Liver (tissue), 3 donors: ENCODE measurements around the gene VMAC.

ENCODE experiments used
- JUND ChIP-seq, 2 donors: IDR thresholded peaks; 2 replicates each; pipeline ENCODE4 v1.6.1; 2016; ENCODE audit warnings: antibody characterized with exemption in 2 of 2
- RAD21 ChIP-seq, 2 donors: IDR thresholded peaks; 2 replicates each; pipeline ENCODE4 v1.6.1; 2016; ENCODE audit warnings: antibody characterized with exemption in 2 of 2, mild to moderate bottlenecking in 2 of 2
- SP1 ChIP-seq: IDR thresholded peaks from 2 replicates; pipeline ENCODE4 v1.6.1; 2018; ENCODE audit warnings: antibody characterized with exemption, mild to moderate bottlenecking
- TAF1 ChIP-seq: conservative IDR thresholded peaks from 2 replicates; pipeline ENCODE4 v1.6.1; 2016; ENCODE audit warnings: antibody characterized with exemption, mild to moderate bottlenecking
- YY1 ChIP-seq: IDR thresholded peaks from 2 replicates; pipeline ENCODE4 v1.6.1; 2016; ENCODE audit warnings: antibody characterized with exemption, mild to moderate bottlenecking
- TF ChIP-seq, protein P1 (sequence below): fragments of 150-350 bp; IDR thresholded peaks from 2 replicates; pipeline ENCODE4 v1.5.1; 2017; ENCODE audit warnings: improper control_type of control experiment, low read depth, low read length; ENCODE audit not compliant: missing input control
- TF ChIP-seq, protein P2 (sequence below): IDR thresholded peaks from 2 replicates; pipeline ENCODE4 v1.6.1; 2016; ENCODE audit warnings: antibody characterized with exemption
- TF ChIP-seq, protein P3 (sequence below): IDR thresholded peaks from 2 replicates; pipeline ENCODE4 v1.6.1; 2016; ENCODE audit warnings: antibody characterized with exemption, mild to moderate bottlenecking
- TF ChIP-seq, protein P4 (sequence below): IDR thresholded peaks from 2 replicates; pipeline ENCODE4 v1.6.1; 2016; ENCODE audit warnings: antibody characterized with exemption
- donor health status: healthy.
- donor health status: healthy.

DNA sequence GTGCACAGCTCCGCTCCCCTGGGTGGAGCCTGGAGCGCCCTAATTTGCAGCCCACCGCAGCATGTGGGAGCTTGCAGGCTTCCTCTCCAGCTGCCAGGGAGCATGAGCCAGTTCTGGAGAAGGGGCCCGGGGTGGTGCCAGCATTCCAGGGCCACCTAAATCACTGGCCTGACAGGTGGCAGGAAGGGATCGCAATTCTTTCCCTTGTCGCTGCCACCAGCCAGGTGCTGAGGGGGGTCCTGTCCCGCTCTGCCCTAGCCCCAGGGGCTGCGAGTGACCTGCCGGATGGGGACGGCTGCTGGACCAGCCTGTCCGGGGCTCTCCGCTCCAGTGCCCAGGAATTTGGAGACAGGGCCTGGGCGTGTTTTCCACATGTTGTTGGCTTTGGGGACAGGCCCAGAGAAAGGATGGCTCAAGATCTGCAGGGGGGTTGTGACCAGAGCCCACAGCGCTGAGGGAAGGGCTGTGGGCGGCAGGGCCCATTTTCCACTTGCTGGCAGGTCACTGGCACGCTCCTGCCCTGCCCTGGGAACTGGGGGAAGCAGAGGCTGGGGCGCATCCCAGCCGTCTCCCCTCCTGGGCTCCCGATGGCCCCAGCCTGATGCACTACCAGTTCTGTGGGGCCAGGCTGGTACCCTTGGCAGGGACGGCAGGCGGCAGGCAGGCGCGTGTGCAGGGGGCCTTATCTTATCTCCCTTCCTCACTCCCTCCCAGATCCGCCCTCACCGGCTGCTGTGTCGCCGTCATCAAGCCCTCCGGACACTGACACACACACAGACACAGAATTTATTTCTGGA is 10.6 kb upstream of the VMAC start:
- TF ChIP-seq, protein P1, sequence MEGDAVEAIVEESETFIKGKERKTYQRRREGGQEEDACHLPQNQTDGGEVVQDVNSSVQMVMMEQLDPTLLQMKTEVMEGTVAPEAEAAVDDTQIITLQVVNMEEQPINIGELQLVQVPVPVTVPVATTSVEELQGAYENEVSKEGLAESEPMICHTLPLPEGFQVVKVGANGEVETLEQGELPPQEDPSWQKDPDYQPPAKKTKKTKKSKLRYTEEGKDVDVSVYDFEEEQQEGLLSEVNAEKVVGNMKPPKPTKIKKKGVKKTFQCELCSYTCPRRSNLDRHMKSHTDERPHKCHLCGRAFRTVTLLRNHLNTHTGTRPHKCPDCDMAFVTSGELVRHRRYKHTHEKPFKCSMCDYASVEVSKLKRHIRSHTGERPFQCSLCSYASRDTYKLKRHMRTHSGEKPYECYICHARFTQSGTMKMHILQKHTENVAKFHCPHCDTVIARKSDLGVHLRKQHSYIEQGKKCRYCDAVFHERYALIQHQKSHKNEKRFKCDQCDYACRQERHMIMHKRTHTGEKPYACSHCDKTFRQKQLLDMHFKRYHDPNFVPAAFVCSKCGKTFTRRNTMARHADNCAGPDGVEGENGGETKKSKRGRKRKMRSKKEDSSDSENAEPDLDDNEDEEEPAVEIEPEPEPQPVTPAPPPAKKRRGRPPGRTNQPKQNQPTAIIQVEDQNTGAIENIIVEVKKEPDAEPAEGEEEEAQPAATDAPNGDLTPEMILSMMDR: no peak
- TF ChIP-seq, protein P2, sequence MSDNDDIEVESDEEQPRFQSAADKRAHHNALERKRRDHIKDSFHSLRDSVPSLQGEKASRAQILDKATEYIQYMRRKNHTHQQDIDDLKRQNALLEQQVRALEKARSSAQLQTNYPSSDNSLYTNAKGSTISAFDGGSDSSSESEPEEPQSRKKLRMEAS: no peak
- TF ChIP-seq, protein P3, sequence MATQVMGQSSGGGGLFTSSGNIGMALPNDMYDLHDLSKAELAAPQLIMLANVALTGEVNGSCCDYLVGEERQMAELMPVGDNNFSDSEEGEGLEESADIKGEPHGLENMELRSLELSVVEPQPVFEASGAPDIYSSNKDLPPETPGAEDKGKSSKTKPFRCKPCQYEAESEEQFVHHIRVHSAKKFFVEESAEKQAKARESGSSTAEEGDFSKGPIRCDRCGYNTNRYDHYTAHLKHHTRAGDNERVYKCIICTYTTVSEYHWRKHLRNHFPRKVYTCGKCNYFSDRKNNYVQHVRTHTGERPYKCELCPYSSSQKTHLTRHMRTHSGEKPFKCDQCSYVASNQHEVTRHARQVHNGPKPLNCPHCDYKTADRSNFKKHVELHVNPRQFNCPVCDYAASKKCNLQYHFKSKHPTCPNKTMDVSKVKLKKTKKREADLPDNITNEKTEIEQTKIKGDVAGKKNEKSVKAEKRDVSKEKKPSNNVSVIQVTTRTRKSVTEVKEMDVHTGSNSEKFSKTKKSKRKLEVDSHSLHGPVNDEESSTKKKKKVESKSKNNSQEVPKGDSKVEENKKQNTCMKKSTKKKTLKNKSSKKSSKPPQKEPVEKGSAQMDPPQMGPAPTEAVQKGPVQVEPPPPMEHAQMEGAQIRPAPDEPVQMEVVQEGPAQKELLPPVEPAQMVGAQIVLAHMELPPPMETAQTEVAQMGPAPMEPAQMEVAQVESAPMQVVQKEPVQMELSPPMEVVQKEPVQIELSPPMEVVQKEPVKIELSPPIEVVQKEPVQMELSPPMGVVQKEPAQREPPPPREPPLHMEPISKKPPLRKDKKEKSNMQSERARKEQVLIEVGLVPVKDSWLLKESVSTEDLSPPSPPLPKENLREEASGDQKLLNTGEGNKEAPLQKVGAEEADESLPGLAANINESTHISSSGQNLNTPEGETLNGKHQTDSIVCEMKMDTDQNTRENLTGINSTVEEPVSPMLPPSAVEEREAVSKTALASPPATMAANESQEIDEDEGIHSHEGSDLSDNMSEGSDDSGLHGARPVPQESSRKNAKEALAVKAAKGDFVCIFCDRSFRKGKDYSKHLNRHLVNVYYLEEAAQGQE: no peak
- TF ChIP-seq RAD21 (IDR thresholded peaks at IDR 0.05) (no peak), SP1 (no peak), TAF1 (no peak), YY1 (no peak), JUND (IDR thresholded peaks at IDR 0.05) (no peak)
- TF ChIP-seq, protein P4, sequence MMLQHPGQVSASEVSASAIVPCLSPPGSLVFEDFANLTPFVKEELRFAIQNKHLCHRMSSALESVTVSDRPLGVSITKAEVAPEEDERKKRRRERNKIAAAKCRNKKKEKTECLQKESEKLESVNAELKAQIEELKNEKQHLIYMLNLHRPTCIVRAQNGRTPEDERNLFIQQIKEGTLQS: no peak
